ENCODE results near the gene CHL1.
A peak's percentile ranks its signal among the peaks of the same experiment; 100 is the strongest.

The CHL1 gene, protein sequence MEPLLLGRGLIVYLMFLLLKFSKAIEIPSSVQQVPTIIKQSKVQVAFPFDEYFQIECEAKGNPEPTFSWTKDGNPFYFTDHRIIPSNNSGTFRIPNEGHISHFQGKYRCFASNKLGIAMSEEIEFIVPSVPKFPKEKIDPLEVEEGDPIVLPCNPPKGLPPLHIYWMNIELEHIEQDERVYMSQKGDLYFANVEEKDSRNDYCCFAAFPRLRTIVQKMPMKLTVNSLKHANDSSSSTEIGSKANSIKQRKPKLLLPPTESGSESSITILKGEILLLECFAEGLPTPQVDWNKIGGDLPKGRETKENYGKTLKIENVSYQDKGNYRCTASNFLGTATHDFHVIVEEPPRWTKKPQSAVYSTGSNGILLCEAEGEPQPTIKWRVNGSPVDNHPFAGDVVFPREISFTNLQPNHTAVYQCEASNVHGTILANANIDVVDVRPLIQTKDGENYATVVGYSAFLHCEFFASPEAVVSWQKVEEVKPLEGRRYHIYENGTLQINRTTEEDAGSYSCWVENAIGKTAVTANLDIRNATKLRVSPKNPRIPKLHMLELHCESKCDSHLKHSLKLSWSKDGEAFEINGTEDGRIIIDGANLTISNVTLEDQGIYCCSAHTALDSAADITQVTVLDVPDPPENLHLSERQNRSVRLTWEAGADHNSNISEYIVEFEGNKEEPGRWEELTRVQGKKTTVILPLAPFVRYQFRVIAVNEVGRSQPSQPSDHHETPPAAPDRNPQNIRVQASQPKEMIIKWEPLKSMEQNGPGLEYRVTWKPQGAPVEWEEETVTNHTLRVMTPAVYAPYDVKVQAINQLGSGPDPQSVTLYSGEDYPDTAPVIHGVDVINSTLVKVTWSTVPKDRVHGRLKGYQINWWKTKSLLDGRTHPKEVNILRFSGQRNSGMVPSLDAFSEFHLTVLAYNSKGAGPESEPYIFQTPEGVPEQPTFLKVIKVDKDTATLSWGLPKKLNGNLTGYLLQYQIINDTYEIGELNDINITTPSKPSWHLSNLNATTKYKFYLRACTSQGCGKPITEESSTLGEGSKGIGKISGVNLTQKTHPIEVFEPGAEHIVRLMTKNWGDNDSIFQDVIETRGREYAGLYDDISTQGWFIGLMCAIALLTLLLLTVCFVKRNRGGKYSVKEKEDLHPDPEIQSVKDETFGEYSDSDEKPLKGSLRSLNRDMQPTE (N-terminal part only)

DNA sequence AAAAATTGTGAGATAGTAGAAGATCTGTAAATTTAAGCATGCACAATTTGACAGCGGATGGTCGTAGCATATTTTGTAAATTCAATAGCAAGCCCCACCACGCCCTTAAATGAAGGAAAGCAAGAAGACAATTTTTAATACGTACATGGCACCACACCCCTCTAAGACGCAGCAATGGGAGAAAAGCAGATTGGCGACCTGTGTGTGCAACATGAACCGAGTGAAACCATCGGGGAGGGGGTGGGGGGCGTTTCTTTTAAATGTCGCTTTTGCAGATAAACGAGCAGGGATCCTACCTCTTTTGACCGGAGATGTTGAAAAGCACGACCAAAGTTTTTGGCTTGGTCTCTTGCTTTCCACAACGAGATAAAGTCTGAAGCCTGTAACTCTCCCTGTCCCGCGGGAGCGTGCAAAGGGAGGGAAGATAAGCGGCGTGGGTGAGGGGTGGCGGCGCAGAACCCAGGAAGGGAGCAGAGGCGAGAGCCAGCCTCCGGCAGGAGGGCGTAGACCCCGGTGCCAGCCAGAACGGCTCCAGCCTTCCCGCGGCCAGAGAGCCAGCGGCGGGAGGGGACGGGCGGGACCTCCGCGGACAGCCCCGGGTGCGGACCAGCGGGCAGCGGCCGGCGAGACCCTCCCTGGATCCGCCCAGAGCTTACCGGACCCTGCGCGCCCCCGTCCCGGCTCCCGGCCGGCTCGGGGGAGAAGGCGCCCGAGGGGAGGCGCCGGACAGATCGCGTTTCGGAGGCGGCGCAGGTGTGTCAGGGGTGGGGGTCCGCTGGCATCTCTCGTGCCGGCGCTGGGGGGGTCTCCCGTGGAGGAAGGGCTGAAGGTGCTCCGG is at the start of gene CHL1:
Gene CHL1 (plus strand): TSS at position 453 of the 838 bp plus-strand sequence. CDS start 123,014 bp downstream, outside the sequence.
- Mint-ChIP-seq H3K27me3 (peaks cover 33% of the 10 kb centered on the region), H3K27ac (no peak within 1 kb of the TSS), H3K4me3 (peak within 1 kb of the TSS; percentile 62), H3K36me3 (no peaks in the 10 kb centered on the region), H3K4me1 (ENCODE audit: low read depth) (peaks cover 5% of the 10 kb centered on the region), H3K9me3 (ENCODE audit: low read depth) (no peaks in the 10 kb centered on the region)

DNA sequence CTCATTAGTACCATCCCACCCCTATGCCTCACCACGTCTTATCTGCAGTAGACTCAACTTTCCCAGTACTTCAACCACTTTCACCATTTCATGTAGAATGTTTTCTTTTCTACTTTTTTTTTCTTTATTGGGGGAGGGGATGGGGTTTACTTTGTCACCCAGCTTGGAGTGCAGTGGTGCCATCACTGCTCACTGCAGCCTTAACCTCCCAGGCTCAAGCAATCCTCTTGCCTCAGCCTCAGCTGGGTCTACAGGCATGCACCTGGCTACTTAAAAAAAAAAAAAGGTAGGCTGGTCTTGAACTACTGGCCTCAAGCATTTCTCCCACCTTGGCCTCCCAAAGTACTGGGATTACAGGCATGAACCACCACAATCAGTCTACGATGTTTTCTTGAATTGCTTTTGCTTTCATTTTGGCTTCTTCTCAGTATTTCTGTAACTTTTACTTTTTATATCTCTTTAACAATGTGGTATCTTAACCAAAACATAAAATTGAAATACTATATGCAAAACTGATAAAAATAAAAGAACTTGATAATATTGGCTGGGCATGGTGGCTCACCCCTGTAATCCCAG is 44.9 kb upstream of the CHL1 start:
- no peaks in the 10 kb centered on the region for H3K9me3 Mint-ChIP-seq (ENCODE audit: low read depth)
- H3K27me3 Mint-ChIP-seq = peaks cover 2% of the 10 kb centered on the region
- no peaks in the 10 kb centered on the region for H3K36me3 Mint-ChIP-seq
- H3K4me1 Mint-ChIP-seq (ENCODE audit: low read depth) = no peaks in the 10 kb centered on the region
- no peak overlapping the region for H3K27ac Mint-ChIP-seq
- no peak overlapping the region for H3K4me3 Mint-ChIP-seq

DNA sequence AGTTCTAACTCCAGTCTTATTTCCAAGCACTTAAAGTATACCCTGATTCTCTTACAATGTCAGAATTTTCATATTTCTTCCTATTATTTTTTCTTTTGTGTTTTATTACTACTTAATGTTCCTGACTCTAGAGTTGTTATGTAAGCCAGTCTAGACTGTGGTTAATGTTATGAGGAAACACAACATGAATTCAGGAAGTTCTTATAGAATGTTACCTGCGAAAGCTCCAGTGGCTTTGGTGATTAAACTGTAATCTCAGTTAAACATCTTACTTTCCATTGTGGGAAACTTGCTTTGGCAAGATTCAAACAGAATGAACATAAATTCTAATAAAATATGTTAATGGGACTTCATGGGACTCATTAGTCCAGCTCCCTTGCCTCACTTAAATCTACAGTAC is 36.6 kb upstream of the CHL1 start:
- H3K4me1 Mint-ChIP-seq (ENCODE audit: low read depth) = no peaks in the 10 kb centered on the region
- peaks cover 3% of the 10 kb centered on the region for H3K9me3 Mint-ChIP-seq (ENCODE audit: low read depth)
- H3K4me3 Mint-ChIP-seq = no peak overlapping the region
- peaks cover 5% of the 10 kb centered on the region for H3K27me3 Mint-ChIP-seq
- H3K36me3 Mint-ChIP-seq = no peaks in the 10 kb centered on the region
- no peak overlapping the region for H3K27ac Mint-ChIP-seq

DNA sequence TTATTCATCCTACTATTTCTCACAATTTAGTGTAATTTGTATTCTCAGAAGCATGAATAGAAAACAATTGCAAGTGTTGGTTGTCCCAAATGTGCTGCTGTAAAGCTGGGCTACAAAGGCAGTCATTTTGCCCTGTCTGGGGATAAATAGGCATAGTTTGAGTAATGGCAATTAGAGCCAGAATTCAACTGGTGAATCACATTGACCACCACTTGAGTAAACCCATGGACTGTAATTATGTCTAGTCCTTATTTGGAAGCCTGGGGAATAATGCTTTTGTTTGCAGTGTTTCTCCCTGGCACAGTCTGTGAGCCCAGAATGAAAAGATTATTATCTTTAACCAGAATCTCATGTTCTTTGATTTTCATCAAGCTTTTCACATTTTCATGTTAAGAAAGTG is 30.5 kb upstream of the CHL1 start:
- no peak overlapping the region for H3K27ac Mint-ChIP-seq
- H3K36me3 Mint-ChIP-seq = no peaks in the 10 kb centered on the region
- no peak overlapping the region for H3K4me3 Mint-ChIP-seq
- peaks cover 3% of the 10 kb centered on the region for H3K9me3 Mint-ChIP-seq (ENCODE audit: low read depth)
- H3K27me3 Mint-ChIP-seq = peaks cover 5% of the 10 kb centered on the region
- H3K4me1 Mint-ChIP-seq (ENCODE audit: low read depth) = no peaks in the 10 kb centered on the region

DNA sequence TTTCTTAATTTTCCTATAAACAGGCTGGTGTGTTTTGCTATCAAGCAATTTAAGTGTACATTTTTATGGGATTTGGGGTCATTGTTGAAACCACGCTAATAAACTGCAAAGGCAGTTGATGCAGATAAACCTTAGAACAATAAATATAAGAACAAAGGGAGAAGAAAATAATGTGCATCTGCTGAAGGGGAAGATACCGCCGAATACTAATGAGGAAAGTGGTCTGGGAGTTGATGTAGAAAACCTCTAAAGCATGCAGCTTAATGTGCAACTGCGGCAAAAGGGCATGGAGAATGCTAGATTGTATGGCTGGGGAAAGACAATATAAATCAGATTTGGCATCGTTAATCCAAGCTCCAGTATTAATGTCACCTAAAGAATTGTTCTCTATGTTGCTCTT is 29.8 kb upstream of the CHL1 start:
- Mint-ChIP-seq H3K4me1 (ENCODE audit: low read depth) (no peaks in the 10 kb centered on the region), H3K9me3 (ENCODE audit: low read depth) (peaks cover 3% of the 10 kb centered on the region), H3K36me3 (no peaks in the 10 kb centered on the region), H3K27me3 (peaks cover 3% of the 10 kb centered on the region), H3K4me3 (no peak overlapping the region), H3K27ac (no peak overlapping the region)

DNA sequence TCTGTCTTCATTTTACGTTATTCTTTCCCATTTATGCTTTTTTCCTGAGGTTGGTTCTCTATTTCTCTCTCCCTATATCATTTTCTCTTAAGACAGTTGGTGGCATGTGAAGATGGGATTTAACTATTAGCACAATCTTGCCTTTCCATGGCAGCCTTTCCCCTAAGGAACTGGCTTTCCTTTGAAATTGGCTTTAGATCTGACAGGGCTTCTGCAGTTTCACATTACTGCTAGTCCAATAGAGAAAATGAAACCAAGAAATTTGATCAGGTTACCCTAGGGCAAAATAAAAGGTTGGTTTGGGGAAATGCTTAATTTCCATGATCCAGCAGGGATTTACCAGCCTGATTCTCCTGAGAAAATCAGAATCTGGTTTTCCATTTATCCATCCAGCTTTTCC is 22.7 kb upstream of the CHL1 start:
- Mint-ChIP-seq H3K27ac (no peak overlapping the region), H3K4me1 (ENCODE audit: low read depth) (no peaks in the 10 kb centered on the region), H3K4me3 (no peak overlapping the region)

DNA sequence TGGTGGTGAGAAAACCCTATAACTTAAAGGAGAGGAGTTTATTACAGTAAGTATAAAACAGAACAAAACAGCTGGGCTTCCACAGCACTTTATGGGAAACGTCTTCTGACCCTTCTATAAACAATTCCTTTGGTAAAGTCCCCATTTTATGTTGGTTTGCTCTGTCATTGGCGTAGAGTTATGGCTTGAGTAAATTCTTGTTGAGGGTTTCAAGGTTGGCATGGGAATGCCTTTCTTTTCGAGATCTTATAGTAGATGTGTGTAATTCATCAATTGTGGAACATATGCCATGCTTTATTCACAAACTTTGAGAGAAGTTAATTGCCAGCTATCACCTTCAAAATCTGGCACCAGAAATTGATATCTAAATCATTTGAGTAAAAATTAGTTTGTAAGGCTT is 11.6 kb upstream of the CHL1 start:
- Mint-ChIP-seq H3K9me3 (ENCODE audit: low read depth) (no peaks in the 10 kb centered on the region), H3K36me3 (no peaks in the 10 kb centered on the region), H3K4me3 (no peak overlapping the region), H3K27me3 (peaks cover 1% of the 10 kb centered on the region), H3K27ac (no peak overlapping the region), H3K4me1 (ENCODE audit: low read depth) (no peaks in the 10 kb centered on the region)

More for the DNA sequence above, 22.7 kb upstream of the CHL1 start:
- H3K9me3 Mint-ChIP-seq (ENCODE audit: low read depth) = no peaks in the 10 kb centered on the region
- H3K27me3 Mint-ChIP-seq = no peaks in the 10 kb centered on the region
- no peaks in the 10 kb centered on the region for H3K36me3 Mint-ChIP-seq

DNA sequence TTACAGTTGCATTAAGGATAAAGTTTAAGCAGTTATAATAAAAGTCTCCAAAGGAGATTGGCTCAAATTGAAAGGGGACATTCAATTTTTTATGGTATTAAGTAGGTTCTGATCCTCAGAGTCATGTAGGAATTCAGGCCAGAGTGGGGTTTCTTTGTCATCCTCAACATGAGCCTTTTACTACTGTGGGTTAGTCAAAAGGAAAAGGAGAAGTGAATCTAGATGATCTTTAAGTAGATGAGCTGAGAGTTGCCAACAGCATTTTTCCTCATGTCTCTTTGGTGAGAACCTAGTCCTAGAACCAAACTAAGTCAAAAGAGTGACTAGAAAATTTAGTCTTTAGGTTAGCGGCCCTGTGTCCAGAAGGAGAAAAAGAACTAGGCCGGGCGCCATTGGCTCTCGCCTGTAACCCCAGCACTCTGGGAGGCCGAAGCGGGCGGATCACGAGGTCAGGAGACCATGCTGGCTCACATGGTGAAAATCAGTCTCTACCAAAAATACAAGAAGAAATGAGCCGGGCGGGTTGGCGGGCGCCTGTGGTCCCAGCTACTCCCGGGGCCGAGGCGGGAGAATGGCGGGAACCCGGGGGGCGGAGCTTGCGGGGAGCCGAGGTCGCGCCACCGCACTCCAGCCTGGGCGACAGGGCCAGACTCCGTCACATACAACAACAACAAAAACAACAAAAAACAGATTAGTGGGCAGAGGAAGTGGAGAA is 4.2 kb upstream of the CHL1 start:
- peaks cover 20% of the 10 kb centered on the region for H3K27me3 Mint-ChIP-seq
- H3K9me3 Mint-ChIP-seq (ENCODE audit: low read depth) = no peaks in the 10 kb centered on the region
- H3K27ac Mint-ChIP-seq = no peak overlapping the region
- H3K36me3 Mint-ChIP-seq = no peaks in the 10 kb centered on the region
- no peak overlapping the region for H3K4me3 Mint-ChIP-seq
- H3K4me1 Mint-ChIP-seq (ENCODE audit: low read depth) = peaks cover 5% of the 10 kb centered on the region

DNA sequence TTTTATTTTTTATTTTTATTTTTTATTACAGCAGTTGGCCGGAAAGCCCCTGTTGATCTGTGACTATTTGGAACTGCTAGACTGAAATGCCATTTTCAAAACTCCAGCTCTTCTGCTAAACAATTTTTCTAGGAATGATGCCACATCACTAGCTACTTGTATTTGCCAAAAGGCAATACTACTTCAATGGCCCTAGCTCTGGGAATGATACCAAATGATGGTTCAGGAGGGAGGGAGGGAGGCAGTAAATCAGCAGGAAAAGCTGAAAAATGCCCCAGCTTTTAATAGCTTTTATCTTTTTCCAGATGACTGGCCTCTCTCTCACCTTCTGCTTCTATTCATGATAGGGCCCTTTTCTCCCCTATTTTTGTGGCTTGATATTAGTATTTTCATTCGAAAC is 2.6 kb upstream of the CHL1 start:
- no peaks in the 10 kb centered on the region for H3K9me3 Mint-ChIP-seq (ENCODE audit: low read depth)
- no peak overlapping the region for H3K4me3 Mint-ChIP-seq
- H3K36me3 Mint-ChIP-seq = no peaks in the 10 kb centered on the region
- peaks cover 5% of the 10 kb centered on the region for H3K4me1 Mint-ChIP-seq (ENCODE audit: low read depth)
- H3K27me3 Mint-ChIP-seq = peaks cover 24% of the 10 kb centered on the region
- H3K27ac Mint-ChIP-seq = no peak overlapping the region

DNA sequence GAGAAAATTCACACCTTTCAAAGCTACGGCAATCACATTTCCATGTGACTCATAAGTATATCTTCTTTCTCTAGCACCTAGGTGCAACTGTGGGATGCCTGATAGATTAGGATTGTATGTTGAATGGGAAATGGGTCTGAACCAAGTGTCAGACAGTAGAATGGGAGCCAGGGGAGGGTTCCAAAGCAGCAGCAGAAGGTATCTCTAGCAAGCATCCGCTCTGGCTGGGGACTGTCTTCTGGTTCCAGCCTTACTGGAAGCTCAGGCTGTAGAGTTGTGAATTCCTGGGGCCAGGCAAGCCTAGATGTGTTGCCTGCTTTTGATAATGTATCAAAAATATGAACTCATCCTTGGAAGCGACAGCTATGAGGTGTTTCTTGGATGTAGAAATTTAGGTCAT is 2.1 kb upstream of the CHL1 start:
- H3K27me3 Mint-ChIP-seq = peaks cover 28% of the 10 kb centered on the region
- H3K4me3 Mint-ChIP-seq = no peak overlapping the region

DNA sequence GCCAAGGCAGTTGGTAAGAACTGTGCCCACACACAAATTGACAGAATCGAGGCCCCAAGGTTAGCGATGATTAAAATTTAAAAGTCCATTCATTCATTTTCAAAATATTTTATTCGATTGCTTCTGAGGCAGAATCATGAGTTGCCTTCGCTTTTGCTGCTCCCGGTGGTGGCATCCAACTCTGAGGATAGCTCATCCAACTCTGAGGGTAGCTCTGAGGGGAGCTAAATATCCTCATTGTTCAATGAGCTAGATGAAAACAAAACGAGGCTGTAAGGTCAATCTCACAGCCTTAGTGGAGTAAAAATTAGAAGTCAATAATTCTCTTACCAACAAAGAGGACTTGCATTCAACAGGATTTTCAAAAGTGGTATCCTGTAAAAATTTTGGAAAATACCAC is 897 bp upstream of the CHL1 start:
- H3K27ac Mint-ChIP-seq = no peak overlapping the region
- peaks cover 5% of the 10 kb centered on the region for H3K4me1 Mint-ChIP-seq (ENCODE audit: low read depth)
- H3K9me3 Mint-ChIP-seq (ENCODE audit: low read depth) = no peaks in the 10 kb centered on the region
- peaks cover 29% of the 10 kb centered on the region for H3K27me3 Mint-ChIP-seq
- no peaks in the 10 kb centered on the region for H3K36me3 Mint-ChIP-seq
- no peak overlapping the region for H3K4me3 Mint-ChIP-seq

More for the DNA sequence above, 2.1 kb upstream of the CHL1 start:
- Mint-ChIP-seq H3K27ac (no peak overlapping the region), H3K36me3 (no peaks in the 10 kb centered on the region), H3K9me3 (ENCODE audit: low read depth) (no peaks in the 10 kb centered on the region), H3K4me1 (ENCODE audit: low read depth) (peaks cover 5% of the 10 kb centered on the region)

DNA sequence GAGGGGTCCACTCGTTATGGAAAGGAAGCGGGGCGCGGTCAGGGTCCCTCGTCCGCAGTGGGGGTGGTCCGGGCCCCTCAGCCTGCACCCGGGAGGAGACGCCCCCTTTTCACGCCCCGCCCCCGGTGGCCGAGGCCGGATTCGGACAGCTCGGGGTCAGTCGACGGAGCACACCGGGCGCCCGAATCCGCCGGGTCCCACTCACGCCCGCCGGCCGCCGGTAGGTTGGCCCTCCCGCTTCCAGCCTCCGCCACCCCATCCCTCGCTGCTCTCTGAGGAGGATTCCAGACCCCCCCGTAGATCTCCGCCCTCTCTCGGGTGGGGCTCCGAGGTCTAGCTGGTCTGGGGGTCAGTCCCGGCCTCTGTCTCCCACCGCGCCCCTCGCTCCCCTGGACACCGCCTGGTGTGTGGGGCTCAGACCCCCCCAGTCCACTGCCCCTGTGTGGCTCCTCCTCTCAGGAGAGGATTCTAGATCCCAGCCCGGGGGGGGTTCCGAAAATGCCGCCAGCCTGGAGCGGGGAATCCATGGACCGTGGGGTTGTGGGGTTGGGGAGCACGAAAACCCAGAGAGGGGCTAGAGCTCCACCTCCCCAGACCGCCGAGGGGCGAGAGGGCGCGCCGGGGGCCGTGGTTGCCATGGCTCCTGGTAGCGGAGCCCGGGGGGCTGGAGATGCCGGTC is 725 bp downstream of the CHL1 start:
- peaks cover 5% of the 10 kb centered on the region for H3K4me1 Mint-ChIP-seq (ENCODE audit: low read depth)
- no peak overlapping the region for H3K4me3 Mint-ChIP-seq
- H3K27ac Mint-ChIP-seq = no peak overlapping the region

DNA sequence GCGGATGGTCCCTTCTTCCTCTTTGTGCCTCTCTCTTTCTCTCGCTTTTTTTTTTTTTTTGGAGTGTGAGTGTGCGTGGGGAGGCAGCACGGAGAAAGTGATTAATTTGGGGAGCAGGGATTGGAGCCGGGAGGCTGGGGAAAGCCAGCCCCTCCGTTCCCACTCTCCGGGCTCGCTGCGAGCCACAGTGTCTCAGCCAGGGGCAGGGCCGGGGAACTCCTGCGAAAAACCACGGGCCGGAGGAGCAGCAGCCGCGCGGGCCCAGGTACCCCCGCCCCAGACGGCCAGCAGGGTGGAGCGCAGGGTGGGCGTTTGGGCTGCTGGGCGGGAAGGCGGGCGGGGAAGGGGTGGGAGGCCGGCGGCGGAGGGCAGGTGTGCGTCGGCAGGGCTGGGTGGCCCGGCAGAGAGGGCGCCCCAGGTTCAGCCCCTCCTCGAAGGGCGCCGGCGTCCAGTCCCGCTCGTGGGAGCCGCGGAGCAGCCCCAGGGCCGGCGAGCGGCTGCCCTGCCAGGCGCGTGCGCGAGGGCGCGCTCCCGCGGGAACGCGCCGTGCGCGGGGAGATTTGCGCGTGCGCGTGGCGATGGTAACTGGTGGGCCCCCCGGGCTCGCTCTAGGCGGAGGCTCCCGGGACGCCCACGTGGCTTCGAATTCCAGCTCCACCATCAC is 1.4 kb downstream of the CHL1 start:
- no peak overlapping the region for H3K4me3 Mint-ChIP-seq
- no peaks in the 10 kb centered on the region for H3K9me3 Mint-ChIP-seq (ENCODE audit: low read depth)
- H3K4me1 Mint-ChIP-seq (ENCODE audit: low read depth) = peaks cover 5% of the 10 kb centered on the region
- peaks cover 33% of the 10 kb centered on the region for H3K27me3 Mint-ChIP-seq
- H3K27ac Mint-ChIP-seq = no peak overlapping the region
- H3K36me3 Mint-ChIP-seq = no peaks in the 10 kb centered on the region

More for the DNA sequence above, 725 bp downstream of the CHL1 start:
- Mint-ChIP-seq H3K9me3 (ENCODE audit: low read depth) (no peaks in the 10 kb centered on the region), H3K27me3 (peaks cover 33% of the 10 kb centered on the region), H3K36me3 (no peaks in the 10 kb centered on the region)
